Stimulated activated CD8-positive, alpha-beta memory T cell treated with anti-CD3 and anti-CD28 coated beads, Interleukin-12 subunit alpha, Interleukin-12 subunit beta, amount 100 ng/mL, for 4 hours (primary cell): ENCODE measurements around the gene CPSF4L.
"Not testable (repeated sequence)": the region's sequence is repeated elsewhere in the genome, so short reads cannot be mapped to it uniquely, and the experiment has no call there.

Experiments used
- DNase-seq: peaks from one replicate; pipeline ENCODE4 v3.0.0-alpha.2; 2020; ENCODE audit warnings: low read depth

The CPSF4L gene

DNA sequence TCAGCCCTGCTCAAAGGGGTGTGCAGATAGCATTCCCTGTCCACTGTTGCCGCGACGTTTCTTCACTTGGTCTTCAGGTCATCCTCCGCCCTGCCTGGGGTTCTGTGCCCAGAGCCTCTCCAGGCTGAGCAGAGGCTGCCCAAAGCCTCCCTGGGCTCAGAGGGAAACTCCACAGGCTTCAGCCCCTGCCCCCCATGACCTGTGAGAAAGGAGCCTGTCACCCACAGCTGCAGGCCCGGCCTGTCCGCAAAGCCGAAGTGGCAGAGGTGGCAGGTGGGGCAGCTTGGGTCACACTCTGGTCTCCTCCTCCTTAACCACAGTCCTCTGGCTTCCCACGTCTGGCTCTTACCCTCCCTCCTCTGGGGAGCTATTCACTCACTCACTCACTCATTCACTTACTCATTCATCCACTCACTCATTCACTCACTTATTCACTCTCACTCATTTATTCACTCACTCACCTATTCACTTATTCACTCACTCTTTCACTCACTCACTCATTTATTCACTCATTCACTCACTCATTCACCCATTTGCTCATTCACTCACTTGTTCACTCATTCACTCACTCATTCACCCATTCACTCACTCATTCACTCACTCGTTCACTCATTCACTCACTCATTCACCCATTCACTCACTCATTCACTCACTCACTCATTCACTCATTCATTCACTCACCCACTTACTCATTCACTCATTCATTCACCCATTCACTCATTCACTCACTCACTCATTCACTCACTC is 7.1 kb upstream of the CPSF4L start:
- no peak for DNase-seq

DNA sequence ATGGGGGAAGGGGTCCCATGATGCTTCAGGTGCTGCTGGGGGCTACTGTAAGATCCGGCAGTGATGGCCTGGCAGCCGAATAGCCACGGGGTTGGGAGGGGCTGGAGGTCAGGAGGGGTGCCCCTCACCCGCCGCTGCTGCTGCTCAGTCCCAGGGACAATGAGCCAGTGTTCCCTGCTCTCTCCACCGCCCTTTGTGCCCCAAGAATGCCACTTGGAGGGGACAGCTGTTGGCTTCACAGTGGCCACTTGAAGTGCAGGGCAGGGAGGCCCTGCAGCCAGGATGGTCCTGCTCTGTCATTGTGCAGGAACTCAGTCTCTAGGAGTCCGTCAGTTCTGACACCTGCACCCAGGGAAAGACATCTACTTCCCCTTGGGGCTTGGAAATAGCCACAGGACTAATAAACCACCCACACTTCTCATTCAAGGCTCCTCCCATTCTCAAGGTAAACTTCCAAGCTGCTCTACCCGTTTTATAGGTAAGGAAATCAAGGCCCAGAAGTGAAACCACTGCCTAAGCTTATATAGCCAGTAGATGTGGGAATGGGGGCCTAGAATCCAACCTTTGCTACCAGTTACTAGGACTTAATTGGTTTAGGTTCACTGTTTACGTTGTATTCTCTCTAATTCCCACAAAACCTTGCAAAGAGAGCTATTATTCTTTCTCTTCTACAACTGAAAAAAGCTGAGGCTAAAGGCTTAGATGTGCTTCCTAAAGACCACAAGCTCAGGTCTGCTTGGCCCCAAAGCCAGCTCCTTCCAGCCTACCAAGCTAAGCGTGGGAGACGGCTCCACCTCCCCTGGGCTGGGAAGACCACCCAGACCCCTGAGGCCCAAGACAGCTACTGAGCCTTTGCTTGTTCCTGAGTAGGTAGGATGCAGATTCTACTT is 6.2 kb upstream of the CPSF4L start:
- no peak for DNase-seq

DNA sequence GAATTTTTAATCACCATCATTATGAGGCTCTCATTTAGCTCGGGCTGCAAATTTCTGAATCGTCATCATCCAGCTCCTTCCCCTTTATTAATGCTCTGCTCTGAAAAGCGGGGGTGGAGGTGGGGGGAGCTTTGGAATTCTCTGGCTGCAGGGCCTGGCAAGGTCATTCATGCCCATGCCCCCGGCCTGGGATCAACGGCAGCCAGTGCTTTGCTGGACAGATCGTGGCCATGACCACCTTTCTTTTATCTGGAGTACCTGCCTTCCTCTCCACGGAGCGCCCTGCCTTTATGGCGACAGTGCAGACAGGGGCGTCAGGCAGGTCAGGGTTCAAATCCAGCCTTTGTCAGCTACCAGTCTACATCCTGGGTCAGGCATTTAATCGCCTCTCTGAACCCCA is 5.1 kb upstream of the CPSF4L start:
- DNase-seq: no peak

DNA sequence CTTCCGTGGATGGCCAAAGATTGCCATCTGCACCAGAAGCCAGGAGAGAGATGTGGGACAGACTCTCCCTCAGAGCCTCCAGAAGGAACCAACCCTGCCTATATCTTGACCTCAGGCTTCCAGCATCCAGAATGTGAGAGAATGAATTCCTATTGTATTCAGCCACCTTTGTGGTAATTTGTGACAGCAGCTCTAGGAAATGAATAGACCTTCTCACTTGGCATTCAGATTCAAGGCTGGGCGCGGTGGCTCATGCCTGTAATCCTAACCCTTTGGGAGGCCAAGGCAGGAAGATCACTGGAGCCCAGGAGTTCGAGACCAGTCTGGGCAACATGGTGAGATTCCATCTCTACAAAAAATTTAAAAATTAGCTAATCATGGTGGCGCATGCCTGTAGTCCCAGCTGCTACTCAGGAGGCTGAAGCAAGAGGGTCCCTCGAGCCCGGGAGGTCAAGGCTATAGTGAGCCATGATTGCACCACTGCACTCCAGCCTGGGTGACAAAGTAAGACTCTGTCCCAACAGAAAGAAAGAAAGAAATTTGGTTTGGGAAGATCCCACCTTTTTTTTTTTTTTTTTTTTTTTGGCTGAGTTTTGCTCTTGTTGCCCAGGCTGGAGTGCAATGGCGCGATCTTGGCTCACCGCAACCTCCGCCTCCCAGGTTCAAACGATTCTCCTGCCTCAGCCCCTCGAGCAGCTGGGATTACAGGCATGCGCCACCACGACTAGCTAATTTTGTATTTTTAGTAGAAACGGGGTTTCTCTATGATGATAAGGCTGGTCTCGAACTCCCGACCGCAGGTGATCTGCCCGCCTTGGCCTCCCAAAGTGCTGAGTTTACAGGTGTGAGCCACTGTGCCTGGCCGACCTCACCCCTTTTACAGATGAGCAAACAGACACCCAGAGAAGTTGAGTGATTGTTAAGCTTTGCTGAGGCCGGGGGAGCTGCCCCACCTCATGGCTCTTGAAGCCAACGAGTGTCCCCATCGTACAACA is 4.3 kb upstream of the CPSF4L start:
- DNase-seq: no peak

- DNase-seq: not testable (repeated sequence)
Observed at GRCh38 chr17:73264448-73264847, 2.8 kb upstream of the CPSF4L start.

- no peak for DNase-seq
Observed at GRCh38 chr17:73262676-73263642, 1.3 kb upstream of the CPSF4L start.

GRCh38 chr17:73261952-73262675 is 434 bp upstream of the CPSF4L start:
- no peak for DNase-seq

- no peak for DNase-seq
Observed at GRCh38 chr17:73257516-73257915, 4.2 kb downstream of the CPSF4L start.

GRCh38 chr17:73256220-73256619 is 5.5 kb downstream of the CPSF4L start:
- DNase-seq: no peak

DNA sequence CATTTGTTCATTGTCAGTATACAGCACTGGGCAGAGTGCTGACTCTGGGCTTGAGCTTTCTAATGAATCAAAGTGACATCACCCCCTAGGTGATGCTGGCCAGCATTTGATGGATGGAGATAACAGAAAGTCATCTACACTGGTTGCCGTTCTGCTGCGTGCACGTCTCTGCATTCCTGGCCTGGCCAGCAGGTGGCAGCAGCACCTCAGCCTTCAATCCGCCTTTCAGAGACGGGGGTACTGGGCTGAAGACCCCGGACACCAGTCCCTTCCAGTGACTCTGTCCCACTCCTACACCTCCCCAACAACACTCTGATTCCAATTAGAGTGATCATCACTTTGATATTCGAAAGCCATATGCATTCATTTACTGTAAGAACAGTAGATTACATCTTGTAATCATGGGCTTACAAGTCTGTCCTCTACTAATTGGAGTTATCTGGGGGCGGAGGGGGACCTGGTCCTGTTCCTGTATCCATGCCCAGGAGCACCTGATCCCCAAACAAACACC is 6.0 kb downstream of the CPSF4L start:
- peak; percentile 15 for DNase-seq

- DNase-seq: no peak
Observed at GRCh38 chr17:73251871-73252270, 9.8 kb downstream of the CPSF4L start.

- no peak for DNase-seq
Observed at GRCh38 chr17:73250851-73251640, 10.6 kb downstream of the CPSF4L start.

GRCh38 chr17:73249700-73250099 is 12.0 kb downstream of the CPSF4L start:
- no peak for DNase-seq

DNA sequence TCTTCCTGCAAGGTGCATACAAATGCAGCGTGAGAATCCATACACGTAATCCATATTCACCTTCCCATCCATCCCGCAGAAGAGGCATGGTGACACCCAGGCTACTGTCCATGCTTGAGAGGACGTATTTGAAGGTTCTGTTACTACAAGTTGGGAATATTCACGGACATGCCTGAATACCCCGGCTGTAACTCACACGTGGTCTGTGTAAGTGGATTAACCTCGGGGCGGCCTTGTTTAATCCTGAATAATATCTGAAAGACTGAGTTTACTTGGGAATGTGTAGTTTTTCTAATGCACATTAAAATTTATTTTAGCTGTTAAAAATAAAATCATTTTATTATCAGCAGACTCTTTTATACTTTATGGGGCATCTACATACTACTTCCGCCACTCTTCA is 13.1 kb downstream of the CPSF4L start:
- no peak for DNase-seq

- DNase-seq: no peak
Observed at GRCh38 chr17:73247726-73248125, 14.0 kb downstream of the CPSF4L start.

DNA sequence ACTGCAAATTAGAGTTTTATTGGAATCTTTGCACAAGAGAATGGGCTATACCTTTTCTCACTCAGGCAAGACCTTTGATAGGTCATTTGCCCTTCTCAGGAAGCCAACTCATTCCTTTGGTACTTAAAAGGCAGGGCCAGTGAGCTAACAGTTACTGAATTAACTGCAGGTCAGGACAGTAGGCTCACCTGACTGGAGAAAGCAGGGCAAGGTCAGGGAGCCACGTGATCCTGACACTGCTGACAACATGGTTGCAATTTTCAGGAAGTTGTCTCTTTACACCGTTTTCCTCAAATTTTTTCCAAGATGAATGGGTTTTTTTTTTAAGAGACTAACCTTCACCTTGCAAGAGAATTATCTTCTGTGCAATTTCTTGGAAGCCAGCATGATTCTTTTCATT is 21.1 kb downstream of the CPSF4L start:
- no peak for DNase-seq

- DNase-seq: no peak
Observed at GRCh38 chr17:73237714-73238113, 24.0 kb downstream of the CPSF4L start.

- DNase-seq: no peak
Observed at GRCh38 chr17:73234736-73235135, 26.9 kb downstream of the CPSF4L start.
